K562 (cell line): ENCODE measurements around the gene ST6GALNAC2. TPM values are rescaled to one million over a fixed set of nuclear protein-coding genes. Genes with fewer than 3 reads are reported as not detected.

Experiments
- FOXJ3 ChIP-seq: sonication (generic); formaldehyde crosslinking; IDR thresholded peaks from 2 replicates; pipeline ENCODE4 v1.4.0; 2020; ENCODE audit warnings: mild to moderate bottlenecking, missing genetic modification reagents
- HDAC1 ChIP-seq, 2 experiments: fragments of 450-650 bp; IDR thresholded peaks; 2 replicates each; pipeline ENCODE4 v1.6.1; 2016 to 2017; ENCODE audit warnings: inconsistent platforms in 1 of 2, mild to moderate bottlenecking in 1 of 2, moderate library complexity in 1 of 2
- HDAC2 ChIP-seq: fragments of 450-650 bp; IDR thresholded peaks from 2 replicates; pipeline ENCODE4 v1.6.1; 2016; ENCODE audit warnings: mild to moderate bottlenecking
- JUNB ChIP-seq: fragments of 450-650 bp; formaldehyde crosslinking; conservative IDR thresholded peaks from 2 replicates; pipeline ENCODE4 v1.4.0; 2020; ENCODE audit warnings: mild to moderate bottlenecking
- MTA3 ChIP-seq: fragments of 450-650 bp; formaldehyde crosslinking; IDR thresholded peaks from 2 replicates; pipeline ENCODE4 v1.6.1; 2017; ENCODE audit warnings: mild to moderate bottlenecking, borderline replicate concordance
- MYC ChIP-seq, 2 experiments: fragments of 250-450 bp in 1 of 2; sonication (Bioruptor Pico) in 1 of 2; IDR thresholded peaks; 2 replicates each; pipeline versions ENCODE4 v1.5.1 to v1.6.1; 2012 to 2021; ENCODE audit warnings: low read depth in 2 of 2, borderline replicate concordance in 1 of 2, improper control_type of control experiment in 1 of 2, low read length in 1 of 2, mild to moderate bottlenecking in 1 of 2, moderate library complexity in 1 of 2
- POLR3A ChIP-seq: IDR thresholded peaks from 2 replicates; pipeline ENCODE4 v1.6.1; 2011; ENCODE audit warnings: borderline replicate concordance, mild to moderate bottlenecking, moderate library complexity; ENCODE audit not compliant: insufficient read length, insufficient read depth; ENCODE audit errors: extremely low read depth
- POU5F1 ChIP-seq: fragments of 150-350 bp; IDR thresholded peaks from 2 replicates; pipeline ENCODE4 v1.6.1; 2014; ENCODE audit warnings: borderline replicate concordance, low read length, low read depth, mild to moderate bottlenecking; ENCODE audit not compliant: partially characterized antibody
- SAP30 ChIP-seq: fragments of 200-600 bp; sonication (generic); IDR thresholded peaks from 2 replicates; pipeline ENCODE4 v1.6.1; 2012; ENCODE audit warnings: borderline replicate concordance, low read depth, mild to moderate bottlenecking, moderate library complexity, low read length, control low read depth, inconsistent platforms; ENCODE audit not compliant: insufficient read depth, poor library complexity, severe bottlenecking
- ZNF280A ChIP-seq: fragments of 450-650 bp; IDR thresholded peaks from 2 replicates; pipeline ENCODE4 v1.6.1; 2018; ENCODE audit warnings: mild to moderate bottlenecking, low read depth; ENCODE audit not compliant: partially characterized antibody
- ZNF518B ChIP-seq: fragments of 250-450 bp; sonication (Bioruptor Pico); IDR thresholded peaks from 2 replicates; pipeline ENCODE4 v1.5.0; 2021; ENCODE audit warnings: mild to moderate bottlenecking, moderate library complexity
- polyA plus RNA-seq, 8 experiments: library from polyadenylated mRNA; depleted of rRNA in 4 of 8; stranded (reverse) in 5 of 8; unstranded in 3 of 8; fragments of >200 nt; fragmentation: Nextera tagmentation in 2 of 8; fragmentation: Illumina TruSeq in 1 of 8; extraction: Ambion mirVana in 2 of 8; extraction: Trizol in 1 of 8; gene quantifications; 2 replicates each; pipeline versions ENCODE4 v1.2.1 to v1.2.3, GENCODE V29; 2011 to 2014; ENCODE audit warnings: inconsistent platforms in 1 of 8, missing spikeins in 1 of 8
- total RNA-seq, 7 experiments: library from RNA; depleted of rRNA in 6 of 7; stranded (reverse); fragments of >200 nt in 6 of 7; fragmentation: Illumina TruSeq in 2 of 7; extraction: Trizol in 2 of 7; gene quantifications; 2 replicates each; pipeline versions ENCODE4 v1.2.1 to v1.2.3, GENCODE V29; 2011 to 2021; ENCODE audit warnings: low replicate concordance in 1 of 7
- TF ChIP-seq, protein P1 (sequence below): fragments of 450-650 bp; IDR thresholded peaks from 2 replicates; pipeline ENCODE4 v1.6.1; 2017; ENCODE audit warnings: antibody characterized with exemption, mild to moderate bottlenecking
- TF ChIP-seq, protein P2 (sequence below): fragments of 450-650 bp; formaldehyde crosslinking; IDR thresholded peaks from 2 replicates; pipeline ENCODE4 v1.4.0; 2022; ENCODE audit warnings: mild to moderate bottlenecking, moderate library complexity
- TF ChIP-seq, protein P3 (sequence below): sonication (generic); formaldehyde crosslinking; IDR thresholded peaks from 2 replicates; pipeline ENCODE4 v1.8.0; 2022; ENCODE audit warnings: mild to moderate bottlenecking, low read depth, missing genetic modification reagents

ST6GALNAC2 gene
- total and polyA plus RNA-seq, 9 of the 15 experiments (the other 6 are each of a cell fraction or from before 2014, with no cell fraction given) = 0.18 TPM; not detected in 8

DNA sequence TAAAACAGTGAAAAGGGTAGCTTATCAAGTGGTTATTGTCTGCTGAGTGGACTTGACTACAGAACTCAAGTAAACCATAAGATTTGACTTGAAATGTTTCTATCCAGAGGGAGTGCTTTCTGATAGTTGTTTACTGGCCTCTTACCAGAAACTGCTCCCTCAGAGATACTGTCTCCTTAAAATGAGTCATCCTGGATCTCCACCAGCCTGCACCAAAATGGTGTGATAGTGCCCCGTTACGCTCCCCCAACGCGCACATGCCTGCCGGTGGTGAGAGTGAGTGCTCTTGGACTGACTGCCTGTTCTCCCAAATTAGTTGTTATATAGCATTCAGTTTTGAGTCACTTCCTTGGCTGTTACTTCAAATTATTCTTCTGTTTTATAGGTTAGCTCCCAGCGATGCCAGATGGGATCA is 22.9 kb downstream of the ST6GALNAC2 start (continued):
- TF ChIP-seq, protein P1, sequence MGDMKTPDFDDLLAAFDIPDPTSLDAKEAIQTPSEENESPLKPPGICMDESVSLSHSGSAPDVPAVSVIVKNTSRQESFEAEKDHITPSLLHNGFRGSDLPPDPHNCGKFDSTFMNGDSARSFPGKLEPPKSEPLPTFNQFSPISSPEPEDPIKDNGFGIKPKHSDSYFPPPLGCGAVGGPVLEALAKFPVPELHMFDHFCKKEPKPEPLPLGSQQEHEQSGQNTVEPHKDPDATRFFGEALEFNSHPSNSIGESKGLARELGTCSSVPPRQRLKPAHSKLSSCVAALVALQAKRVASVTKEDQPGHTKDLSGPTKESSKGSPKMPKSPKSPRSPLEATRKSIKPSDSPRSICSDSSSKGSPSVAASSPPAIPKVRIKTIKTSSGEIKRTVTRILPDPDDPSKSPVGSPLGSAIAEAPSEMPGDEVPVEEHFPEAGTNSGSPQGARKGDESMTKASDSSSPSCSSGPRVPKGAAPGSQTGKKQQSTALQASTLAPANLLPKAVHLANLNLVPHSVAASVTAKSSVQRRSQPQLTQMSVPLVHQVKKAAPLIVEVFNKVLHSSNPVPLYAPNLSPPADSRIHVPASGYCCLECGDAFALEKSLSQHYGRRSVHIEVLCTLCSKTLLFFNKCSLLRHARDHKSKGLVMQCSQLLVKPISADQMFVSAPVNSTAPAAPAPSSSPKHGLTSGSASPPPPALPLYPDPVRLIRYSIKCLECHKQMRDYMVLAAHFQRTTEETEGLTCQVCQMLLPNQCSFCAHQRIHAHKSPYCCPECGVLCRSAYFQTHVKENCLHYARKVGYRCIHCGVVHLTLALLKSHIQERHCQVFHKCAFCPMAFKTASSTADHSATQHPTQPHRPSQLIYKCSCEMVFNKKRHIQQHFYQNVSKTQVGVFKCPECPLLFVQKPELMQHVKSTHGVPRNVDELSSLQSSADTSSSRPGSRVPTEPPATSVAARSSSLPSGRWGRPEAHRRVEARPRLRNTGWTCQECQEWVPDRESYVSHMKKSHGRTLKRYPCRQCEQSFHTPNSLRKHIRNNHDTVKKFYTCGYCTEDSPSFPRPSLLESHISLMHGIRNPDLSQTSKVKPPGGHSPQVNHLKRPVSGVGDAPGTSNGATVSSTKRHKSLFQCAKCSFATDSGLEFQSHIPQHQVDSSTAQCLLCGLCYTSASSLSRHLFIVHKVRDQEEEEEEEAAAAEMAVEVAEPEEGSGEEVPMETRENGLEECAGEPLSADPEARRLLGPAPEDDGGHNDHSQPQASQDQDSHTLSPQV = peak; percentile 89
- TF ChIP-seq FOXJ3 (CRISPR knock-in tag) = no peak
- no peak for TF ChIP-seq SAP30
- TF ChIP-seq, protein P2, sequence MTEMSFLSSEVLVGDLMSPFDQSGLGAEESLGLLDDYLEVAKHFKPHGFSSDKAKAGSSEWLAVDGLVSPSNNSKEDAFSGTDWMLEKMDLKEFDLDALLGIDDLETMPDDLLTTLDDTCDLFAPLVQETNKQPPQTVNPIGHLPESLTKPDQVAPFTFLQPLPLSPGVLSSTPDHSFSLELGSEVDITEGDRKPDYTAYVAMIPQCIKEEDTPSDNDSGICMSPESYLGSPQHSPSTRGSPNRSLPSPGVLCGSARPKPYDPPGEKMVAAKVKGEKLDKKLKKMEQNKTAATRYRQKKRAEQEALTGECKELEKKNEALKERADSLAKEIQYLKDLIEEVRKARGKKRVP (CRISPR knock-in tag) = no peak
- TF ChIP-seq MYC (IDR thresholded peaks at IDR 0.05; ENCODE audit: low read depth, low read length) = peak; percentile 79
- no peak for TF ChIP-seq MYC (CRISPR knock-in tag; IDR thresholded peaks at IDR 0.05; ENCODE audit: borderline replicate concordance, low read depth)
- 0 out of 2 replicates have a peak, but pooled peaks have one; percentile 29 for TF ChIP-seq MTA3
- no peak for TF ChIP-seq ZNF280A
- no peak for TF ChIP-seq HDAC2
- TF ChIP-seq JUNB (CRISPR knock-in tag) = no peak
- no peak for TF ChIP-seq ZNF518B (CRISPR knock-in tag)
- 0 out of 4 replicates have a peak, but pooled peaks of 1 of the 2 experiments have one; percentile 43 for TF ChIP-seq HDAC1 (IDR thresholded peaks at IDR 0.05)
- no peak for TF ChIP-seq POU5F1
- TF ChIP-seq, protein P3, sequence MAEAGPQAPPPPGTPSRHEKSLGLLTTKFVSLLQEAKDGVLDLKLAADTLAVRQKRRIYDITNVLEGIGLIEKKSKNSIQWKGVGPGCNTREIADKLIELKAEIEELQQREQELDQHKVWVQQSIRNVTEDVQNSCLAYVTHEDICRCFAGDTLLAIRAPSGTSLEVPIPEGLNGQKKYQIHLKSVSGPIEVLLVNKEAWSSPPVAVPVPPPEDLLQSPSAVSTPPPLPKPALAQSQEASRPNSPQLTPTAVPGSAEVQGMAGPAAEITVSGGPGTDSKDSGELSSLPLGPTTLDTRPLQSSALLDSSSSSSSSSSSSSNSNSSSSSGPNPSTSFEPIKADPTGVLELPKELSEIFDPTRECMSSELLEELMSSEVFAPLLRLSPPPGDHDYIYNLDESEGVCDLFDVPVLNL (CRISPR knock-in tag) = no peak
- no peak for TF ChIP-seq POLR3A
